B cell (primary cell): ENCODE data around the gene FHIP1B.

ENCODE experiments used
- EZH2 ChIP-seq: IDR thresholded peaks from 2 replicates; pipeline ENCODE4 v1.6.1; 2012; ENCODE audit warnings: borderline replicate concordance, low read depth, mild to moderate bottlenecking, moderate library complexity, low read length; ENCODE audit not compliant: insufficient read depth, poor library complexity, severe bottlenecking
- TF ChIP-seq, protein P1 (sequence below): fragments of 200-600 bp; IDR thresholded peaks from one replicate; pipeline ENCODE4 v1.8.0; 2022; ENCODE audit warnings: antibody characterized with exemption, mild to moderate bottlenecking

- TF ChIP-seq, protein P1, sequence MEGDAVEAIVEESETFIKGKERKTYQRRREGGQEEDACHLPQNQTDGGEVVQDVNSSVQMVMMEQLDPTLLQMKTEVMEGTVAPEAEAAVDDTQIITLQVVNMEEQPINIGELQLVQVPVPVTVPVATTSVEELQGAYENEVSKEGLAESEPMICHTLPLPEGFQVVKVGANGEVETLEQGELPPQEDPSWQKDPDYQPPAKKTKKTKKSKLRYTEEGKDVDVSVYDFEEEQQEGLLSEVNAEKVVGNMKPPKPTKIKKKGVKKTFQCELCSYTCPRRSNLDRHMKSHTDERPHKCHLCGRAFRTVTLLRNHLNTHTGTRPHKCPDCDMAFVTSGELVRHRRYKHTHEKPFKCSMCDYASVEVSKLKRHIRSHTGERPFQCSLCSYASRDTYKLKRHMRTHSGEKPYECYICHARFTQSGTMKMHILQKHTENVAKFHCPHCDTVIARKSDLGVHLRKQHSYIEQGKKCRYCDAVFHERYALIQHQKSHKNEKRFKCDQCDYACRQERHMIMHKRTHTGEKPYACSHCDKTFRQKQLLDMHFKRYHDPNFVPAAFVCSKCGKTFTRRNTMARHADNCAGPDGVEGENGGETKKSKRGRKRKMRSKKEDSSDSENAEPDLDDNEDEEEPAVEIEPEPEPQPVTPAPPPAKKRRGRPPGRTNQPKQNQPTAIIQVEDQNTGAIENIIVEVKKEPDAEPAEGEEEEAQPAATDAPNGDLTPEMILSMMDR, result no peak
- no peak for TF ChIP-seq EZH2
Observed at GRCh38 chr11:6202041-6202440, 32.4 kb downstream of the FHIP1B start.
